Ascending aorta (tissue), 2 donors: ENCODE measurements around the gene PDXK. TPM values are rescaled to one million over a fixed set of nuclear protein-coding genes. Genes with fewer than 3 reads are reported as not detected.

Experiments used
- DNase-seq, 2 donors: peaks; one replicate each; pipeline ENCODE4 v3.0.0-alpha.2; 2019; ENCODE audit warnings: low spot score in 2 of 2
- H3K27ac ChIP-seq, 2 donors: fragments of 200-600 bp; sonication (generic); one replicate each; pipeline ENCODE4 v1.5.1; 2016 to 2017; ENCODE audit warnings: mild to moderate bottlenecking in 1 of 2
- H3K27me3 ChIP-seq: fragments of 200-600 bp; sonication (generic); one replicate; pipeline ENCODE4 v1.5.1; 2017
- H3K36me3 ChIP-seq, 2 donors: fragments of 200-600 bp; sonication (generic); one replicate each; pipeline ENCODE4 v1.5.1; 2016
- H3K4me1 ChIP-seq, 2 donors: fragments of 200-600 bp; sonication (generic); one replicate each; pipeline ENCODE4 v1.5.1; 2016 to 2017; ENCODE audit warnings: mild to moderate bottlenecking in 1 of 2
- H3K4me3 ChIP-seq, 2 donors: fragments of 200-600 bp; sonication (generic); one replicate each; pipeline ENCODE4 v1.5.1; 2016 to 2017; ENCODE audit warnings: mild to moderate bottlenecking in 1 of 2
- H3K9me3 ChIP-seq, 2 donors: fragments of 200-600 bp; sonication (generic); one replicate each; pipeline ENCODE4 v1.5.1; 2016
- intact Hi-C: fragments of 100-400 bp; cut with DNase I; formaldehyde crosslinking; loops from one replicate; pipeline ENCODE4 v1.15.1; 2023
- total RNA-seq: library from RNA; depleted of rRNA; stranded (reverse); fragments of >200 nt; gene quantifications from one replicate; pipeline ENCODE4 v1.1.0, GENCODE V29; 2016
- TF ChIP-seq, protein P1 (sequence below), 3 experiments: fragments of 200-600 bp in 2 of 3; fragments of 450-650 bp in 1 of 3; sonication (generic) in 2 of 3; IDR thresholded peaks; one replicate each; pipeline ENCODE4 v1.5.1; 2016 to 2019; ENCODE audit warnings: antibody characterized with exemption in 3 of 3, mild to moderate bottlenecking in 1 of 3, moderate library complexity in 1 of 3

Gene PDXK
- total RNA-seq, 1 donor from 2014 or later = 102 TPM

DNA sequence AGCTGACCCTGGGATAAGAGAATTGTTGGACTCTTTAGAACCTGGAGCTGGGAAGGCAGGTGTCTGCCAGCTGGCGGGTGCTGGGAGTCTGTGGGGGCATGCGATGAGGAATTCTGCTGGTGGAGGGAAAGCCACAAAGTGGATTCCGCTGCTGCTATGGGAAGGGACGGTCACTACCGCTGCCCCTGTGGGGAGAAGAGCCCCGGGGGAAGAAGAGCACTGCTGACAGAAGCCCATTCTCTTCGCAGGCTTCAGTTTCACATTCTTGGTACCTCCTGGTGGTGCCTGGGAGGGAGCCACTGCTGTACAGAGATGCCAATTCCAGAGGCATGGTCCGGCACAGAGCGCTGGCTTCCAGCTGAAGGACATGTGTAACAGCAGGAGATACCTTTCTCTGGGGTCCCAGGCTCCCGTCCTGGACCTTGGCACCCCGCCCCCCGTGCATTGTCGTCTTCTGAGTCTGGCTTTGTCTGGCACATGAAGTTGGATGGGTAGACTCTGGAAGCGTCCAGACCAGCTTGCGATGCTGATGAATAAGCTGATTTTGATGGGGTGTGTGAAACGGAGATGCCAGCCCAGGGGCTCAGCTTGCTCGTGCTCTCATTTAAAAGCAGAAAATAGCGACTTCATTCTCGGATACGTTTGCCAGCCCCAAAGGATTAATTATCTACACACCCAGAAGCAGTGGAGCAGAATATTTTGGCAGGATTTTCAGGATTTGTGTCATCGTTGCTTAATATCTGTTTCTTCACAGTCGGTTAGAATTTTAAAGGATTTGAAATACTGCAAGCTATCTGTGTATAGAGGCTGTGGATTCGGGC, 13.2 kb downstream of the PDXK start:
- no peaks in the 10 kb centered on the region for H3K36me3 ChIP-seq
- TF ChIP-seq, protein P1, sequence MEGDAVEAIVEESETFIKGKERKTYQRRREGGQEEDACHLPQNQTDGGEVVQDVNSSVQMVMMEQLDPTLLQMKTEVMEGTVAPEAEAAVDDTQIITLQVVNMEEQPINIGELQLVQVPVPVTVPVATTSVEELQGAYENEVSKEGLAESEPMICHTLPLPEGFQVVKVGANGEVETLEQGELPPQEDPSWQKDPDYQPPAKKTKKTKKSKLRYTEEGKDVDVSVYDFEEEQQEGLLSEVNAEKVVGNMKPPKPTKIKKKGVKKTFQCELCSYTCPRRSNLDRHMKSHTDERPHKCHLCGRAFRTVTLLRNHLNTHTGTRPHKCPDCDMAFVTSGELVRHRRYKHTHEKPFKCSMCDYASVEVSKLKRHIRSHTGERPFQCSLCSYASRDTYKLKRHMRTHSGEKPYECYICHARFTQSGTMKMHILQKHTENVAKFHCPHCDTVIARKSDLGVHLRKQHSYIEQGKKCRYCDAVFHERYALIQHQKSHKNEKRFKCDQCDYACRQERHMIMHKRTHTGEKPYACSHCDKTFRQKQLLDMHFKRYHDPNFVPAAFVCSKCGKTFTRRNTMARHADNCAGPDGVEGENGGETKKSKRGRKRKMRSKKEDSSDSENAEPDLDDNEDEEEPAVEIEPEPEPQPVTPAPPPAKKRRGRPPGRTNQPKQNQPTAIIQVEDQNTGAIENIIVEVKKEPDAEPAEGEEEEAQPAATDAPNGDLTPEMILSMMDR (IDR thresholded peaks at IDR 0.05) = no peak
- peaks cover 28 to 57% of the 10 kb centered on the region in 2 donors for H3K4me1 ChIP-seq
- peak overlapping the region; percentile 36 to 57 for H3K27ac ChIP-seq
- peak overlapping the region in 1 of 2 donors; percentile 19 for H3K4me3 ChIP-seq
- H3K27me3 ChIP-seq = no peaks in the 10 kb centered on the region
- no peaks in the 10 kb centered on the region for H3K9me3 ChIP-seq
- DNase-seq = no peak
- intact Hi-C loops = no loop called here

DNA sequence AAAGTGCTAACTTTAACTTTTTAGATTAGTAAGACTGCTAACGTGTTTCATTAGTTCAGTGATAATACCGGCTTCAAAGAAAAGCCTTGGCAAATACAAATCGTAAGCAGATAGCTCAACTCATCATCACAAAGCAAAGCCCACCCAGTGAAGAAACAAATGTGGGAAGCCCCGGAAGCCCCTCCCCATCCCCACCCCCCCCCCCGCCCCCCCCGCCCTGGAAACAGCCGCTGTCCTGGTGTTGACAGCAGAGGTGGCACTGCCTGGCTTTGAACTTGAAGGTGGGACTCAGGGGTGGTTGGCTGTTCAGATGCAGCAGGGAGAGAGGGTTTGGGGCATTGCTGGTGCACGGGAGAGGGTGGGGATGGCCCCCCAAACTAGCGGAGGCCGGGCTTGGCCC, 14.1 kb downstream of the PDXK start:
- no peak for DNase-seq
- H3K27me3 ChIP-seq = no peaks in the 10 kb centered on the region
- TF ChIP-seq, protein P1 (IDR thresholded peaks at IDR 0.05) = no peak
- H3K9me3 ChIP-seq = no peaks in the 10 kb centered on the region
- peaks cover 19 to 48% of the 10 kb centered on the region in 2 donors for H3K4me1 ChIP-seq
- H3K4me3 ChIP-seq = no peak overlapping the region
- H3K36me3 ChIP-seq = peaks cover 0 to 8% of the 10 kb centered on the region in 2 donors
- H3K27ac ChIP-seq = no peak overlapping the region
- intact Hi-C loops = no loop called here

DNA sequence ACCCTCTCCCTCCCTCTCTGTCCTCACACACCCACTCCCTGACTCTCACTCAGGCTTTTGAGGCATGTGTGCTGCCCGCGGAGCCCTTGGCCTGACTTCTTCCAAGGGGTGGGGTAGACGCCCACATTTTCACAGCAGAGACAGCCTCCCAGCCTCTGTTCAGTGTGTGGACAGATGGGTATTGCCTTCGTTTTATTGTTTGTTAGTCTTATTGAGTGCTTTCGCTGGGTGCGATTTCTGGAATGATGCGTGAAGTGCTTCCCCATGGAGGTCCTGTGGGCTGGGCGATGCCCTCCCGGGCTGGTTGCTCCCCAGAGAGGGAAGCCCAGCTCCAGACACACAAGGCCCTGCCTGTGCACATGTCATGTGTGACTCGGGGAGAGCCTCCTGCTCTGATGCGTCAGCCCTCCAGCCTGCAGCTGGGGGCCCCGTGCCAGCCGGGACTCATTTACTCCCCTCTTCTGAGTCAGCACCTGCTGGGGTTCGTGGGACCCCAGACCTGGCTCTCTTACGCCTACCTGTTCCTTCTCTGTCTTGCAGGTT, 14.7 kb downstream of the PDXK start:
- Histone ChIP-seq H3K4me3 (no peak overlapping the region), H3K9me3 (no peaks in the 10 kb centered on the region), H3K27me3 (no peaks in the 10 kb centered on the region), H3K4me1 (peaks cover 19 to 44% of the 10 kb centered on the region in 2 donors), H3K36me3 (peaks cover 0 to 8% of the 10 kb centered on the region in 2 donors), H3K27ac (peak overlapping the region in 1 of 2 donors; percentile 69)
- intact Hi-C loops = no loop called here
- TF ChIP-seq, protein P1 (IDR thresholded peaks at IDR 0.05) = no peak
- no peak for DNase-seq

DNA sequence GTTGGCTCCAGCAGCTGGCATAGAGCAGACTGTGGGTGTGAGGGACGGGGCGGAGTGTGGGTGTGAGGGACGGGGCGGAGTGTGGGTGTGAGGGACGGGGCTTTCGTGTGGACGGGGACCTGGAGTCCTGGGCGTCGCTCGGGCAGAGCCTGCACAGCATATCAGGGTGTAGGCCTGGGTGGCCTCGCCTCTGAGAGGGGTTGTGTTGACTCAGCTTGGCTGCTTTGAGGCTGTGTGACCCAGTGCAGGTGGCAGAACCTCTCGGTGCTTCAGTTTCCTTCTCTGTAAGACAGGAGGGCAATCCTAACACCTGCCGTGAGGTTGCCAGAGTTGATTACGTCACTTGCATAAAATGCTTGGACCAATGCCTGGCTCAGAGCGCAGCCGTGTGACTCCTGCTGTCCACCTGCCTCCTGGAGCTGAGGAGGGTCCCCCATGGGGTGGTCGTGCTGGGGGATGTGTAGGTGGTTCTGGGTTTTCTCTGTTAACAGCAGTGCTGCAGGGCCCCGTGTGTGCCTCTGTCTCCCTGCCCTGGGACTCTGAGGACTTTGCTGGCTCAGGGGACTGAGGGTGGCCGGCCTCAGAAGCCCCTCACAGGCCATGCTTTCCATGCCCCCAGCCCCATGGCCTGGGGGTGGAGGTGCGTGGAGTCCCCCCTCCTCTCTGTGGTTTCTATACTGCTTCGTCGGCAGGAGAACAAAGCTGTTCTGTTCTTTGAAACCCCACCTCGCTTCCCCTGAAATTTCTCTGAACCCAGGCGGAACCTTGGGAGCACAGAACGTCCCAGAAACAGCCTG, 15.4 kb downstream of the PDXK start:
- Histone ChIP-seq H3K27ac (peak overlapping the region; percentile 69), H3K27me3 (no peaks in the 10 kb centered on the region), H3K36me3 (peaks cover 0 to 8% of the 10 kb centered on the region in 2 donors), H3K4me3 (peak overlapping the region in 1 of 2 donors; percentile 29), H3K4me1 (peaks cover 13 to 37% of the 10 kb centered on the region in 2 donors), H3K9me3 (no peaks in the 10 kb centered on the region)
- intact Hi-C loops = no loop called here
- TF ChIP-seq, protein P1 (IDR thresholded peaks at IDR 0.05) = no peak
- no peak for DNase-seq

DNA sequence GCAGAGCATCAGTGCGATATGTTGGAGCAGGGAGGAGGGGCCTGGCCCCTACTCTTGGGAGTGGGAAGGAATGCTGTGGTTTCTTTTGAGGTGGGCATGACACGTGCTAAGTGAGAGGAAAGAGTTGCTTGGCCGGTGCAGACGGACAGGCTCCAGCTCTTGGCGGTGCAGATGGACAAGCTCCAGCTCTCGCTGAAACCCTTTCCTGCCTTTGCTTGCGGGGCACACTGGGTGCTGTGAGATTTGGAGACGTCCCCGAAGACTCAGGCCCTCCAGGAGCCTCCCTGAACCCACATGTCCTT, 15.9 kb downstream of the PDXK start:
- Histone ChIP-seq H3K4me3 (peak overlapping the region in 1 of 2 donors; percentile 29), H3K4me1 (peaks cover 13 to 35% of the 10 kb centered on the region in 2 donors), H3K9me3 (no peaks in the 10 kb centered on the region), H3K27ac (peak overlapping the region; percentile 69), H3K36me3 (peaks cover 0 to 8% of the 10 kb centered on the region in 2 donors), H3K27me3 (no peaks in the 10 kb centered on the region)
- intact Hi-C loops = no loop called here
- TF ChIP-seq, protein P1 (IDR thresholded peaks at IDR 0.05) = no peak
- DNase-seq = no peak
